Inferior parietal cortex (tissue), 1 donor: ENCODE measurements around the gene DTNB.
"Not testable (repeated sequence)": the region's sequence is repeated elsewhere in the genome, so short reads cannot be mapped to it uniquely, and the experiment has no call there.

Experiments
- DNase-seq: peaks from one replicate; pipeline ENCODE4 v3.0.0-alpha.2; 2016; ENCODE audit errors: extremely low spot score

DTNB gene

GRCh38 chr2:25632396-25632795, 41.0 kb downstream of the DTNB start:
- no peak for DNase-seq

- DNase-seq, result no peak
Observed at GRCh38 chr2:25624635-25625034, 48.7 kb downstream of the DTNB start.

GRCh38 chr2:25623361-25623760, 50.0 kb downstream of the DTNB start:
- DNase-seq, result no peak

- no peak for DNase-seq
Observed at GRCh38 chr2:25620711-25621110, 52.7 kb downstream of the DTNB start.

GRCh38 chr2:25620077-25620476, 53.3 kb downstream of the DTNB start:
- no peak for DNase-seq

- DNase-seq, result no peak
Observed at GRCh38 chr2:25619185-25619584, 54.2 kb downstream of the DTNB start.

GRCh38 chr2:25618676-25619075, 54.7 kb downstream of the DTNB start:
- peak; percentile 7 for DNase-seq

- peak; percentile 32 for DNase-seq
Observed at GRCh38 chr2:25617948-25618646, 55.3 kb downstream of the DTNB start.

- no peak for DNase-seq
Observed at GRCh38 chr2:25615920-25616319, 57.5 kb downstream of the DTNB start.

- no peak for DNase-seq
Observed at GRCh38 chr2:25615386-25615785, 58.0 kb downstream of the DTNB start.

GRCh38 chr2:25614711-25615110, 58.7 kb downstream of the DTNB start:
- no peak for DNase-seq

- no peak for DNase-seq
Observed at GRCh38 chr2:25608718-25609117, 64.7 kb downstream of the DTNB start.

- peak; percentile 72 for DNase-seq
Observed at GRCh38 chr2:25606892-25607291, 66.5 kb downstream of the DTNB start.

GRCh38 chr2:25602333-25602723, 71.0 kb downstream of the DTNB start:
- no peak for DNase-seq

GRCh38 chr2:25601711-25602332, 71.6 kb downstream of the DTNB start:
- not testable (repeated sequence) for DNase-seq

GRCh38 chr2:25598911-25599310, 74.5 kb downstream of the DTNB start:
- DNase-seq, result peak; percentile 73

GRCh38 chr2:25598332-25598731, 75.0 kb downstream of the DTNB start:
- DNase-seq, result peak; percentile 20

- DNase-seq, result no peak
Observed at GRCh38 chr2:25597881-25598280, 75.5 kb downstream of the DTNB start.

- DNase-seq, result no peak
Observed at GRCh38 chr2:25596516-25597244, 76.7 kb downstream of the DTNB start.

- DNase-seq, result peak; percentile 51
Observed at GRCh38 chr2:25595393-25595792, 78.0 kb downstream of the DTNB start.

GRCh38 chr2:25594991-25595390, 78.4 kb downstream of the DTNB start:
- DNase-seq, result no peak

GRCh38 chr2:25592766-25593292, 80.5 kb downstream of the DTNB start:
- DNase-seq, result peak; percentile 69
